Epidermal melanocyte (primary cell): ENCODE measurements around the gene MAP1B.

Source experiments
- DNase-seq: peaks from one replicate; pipeline ENCODE4 v3.0.0; 2011; ENCODE audit warnings: low spot score; ENCODE audit not compliant: insufficient read length

MAP1B gene

DNA sequence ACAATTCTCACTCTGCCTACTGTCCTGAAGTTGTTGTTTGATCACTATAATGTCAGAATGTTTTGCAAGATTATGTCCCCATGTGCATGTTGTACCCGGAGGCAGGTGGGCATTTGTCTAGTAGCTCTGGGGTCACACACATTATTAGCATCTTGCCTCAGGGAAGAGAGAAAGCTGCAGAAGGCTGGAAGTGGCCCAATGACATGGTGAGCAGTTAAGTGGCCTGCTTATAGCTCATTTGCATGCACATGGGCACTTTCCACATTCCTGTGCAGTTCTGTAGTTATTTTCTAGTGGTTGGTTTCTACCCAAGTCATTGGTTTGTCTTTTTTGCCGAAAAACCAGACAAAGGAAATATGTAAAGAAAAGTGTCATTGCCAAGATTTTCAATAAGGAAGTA, 80.9 kb downstream of the MAP1B start:
- no peak for DNase-seq

DNA sequence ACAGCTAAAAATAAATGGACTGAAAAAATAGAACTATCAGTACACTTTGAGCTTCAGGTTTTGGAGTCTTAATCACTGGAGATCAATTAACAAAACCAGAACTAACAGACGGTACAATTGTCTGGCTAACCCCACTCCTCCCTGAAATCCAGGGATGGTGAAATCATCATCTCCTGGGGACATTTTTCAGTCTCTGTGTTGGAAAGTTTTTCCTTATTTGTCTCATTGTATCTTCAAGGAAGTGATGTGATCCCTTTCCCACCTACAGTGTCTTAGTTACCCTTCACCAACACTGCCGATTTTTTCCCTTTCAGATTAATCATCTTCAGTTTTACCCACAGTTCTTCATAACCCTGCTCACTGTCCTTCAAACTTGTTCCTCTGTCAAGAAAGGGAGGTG, 81.9 kb downstream of the MAP1B start:
- DNase-seq = no peak

DNA sequence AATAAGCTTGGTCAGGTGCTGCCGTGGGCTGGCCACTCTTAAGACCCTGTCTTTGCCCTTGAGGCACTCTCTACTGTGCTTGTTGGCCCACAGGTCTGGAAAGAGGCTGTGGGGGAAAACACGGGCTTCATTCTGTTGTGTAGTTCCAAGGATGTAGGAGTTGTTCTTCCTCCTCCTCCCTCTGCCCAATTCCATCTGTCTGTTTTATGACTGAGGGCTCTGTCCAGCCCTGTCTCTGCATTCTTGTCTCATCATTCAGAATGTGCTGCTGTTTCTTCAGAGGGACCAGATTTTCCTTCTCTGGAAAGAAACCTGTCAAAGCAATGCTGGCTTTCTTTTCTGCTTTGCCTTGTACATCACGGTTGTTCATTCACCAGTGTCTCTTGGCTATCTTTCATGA, 84.1 kb downstream of the MAP1B start:
- DNase-seq = no peak

DNA sequence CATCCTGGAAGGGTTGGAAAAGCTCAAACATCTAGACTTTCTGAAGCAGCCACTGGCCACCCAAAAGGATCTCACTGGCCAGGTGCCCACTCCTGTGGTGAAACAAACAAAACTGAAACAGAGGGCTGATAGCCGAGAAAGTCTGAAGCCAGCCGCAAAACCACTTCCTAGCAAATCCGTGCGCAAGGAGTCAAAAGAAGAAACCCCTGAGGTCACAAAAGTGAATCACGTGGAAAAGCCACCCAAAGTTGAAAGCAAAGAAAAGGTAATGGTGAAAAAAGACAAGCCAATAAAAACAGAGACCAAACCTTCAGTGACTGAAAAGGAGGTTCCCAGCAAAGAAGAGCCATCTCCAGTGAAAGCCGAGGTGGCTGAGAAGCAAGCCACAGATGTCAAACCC, 87.6 kb downstream of the MAP1B start:
- no peak for DNase-seq

DNA sequence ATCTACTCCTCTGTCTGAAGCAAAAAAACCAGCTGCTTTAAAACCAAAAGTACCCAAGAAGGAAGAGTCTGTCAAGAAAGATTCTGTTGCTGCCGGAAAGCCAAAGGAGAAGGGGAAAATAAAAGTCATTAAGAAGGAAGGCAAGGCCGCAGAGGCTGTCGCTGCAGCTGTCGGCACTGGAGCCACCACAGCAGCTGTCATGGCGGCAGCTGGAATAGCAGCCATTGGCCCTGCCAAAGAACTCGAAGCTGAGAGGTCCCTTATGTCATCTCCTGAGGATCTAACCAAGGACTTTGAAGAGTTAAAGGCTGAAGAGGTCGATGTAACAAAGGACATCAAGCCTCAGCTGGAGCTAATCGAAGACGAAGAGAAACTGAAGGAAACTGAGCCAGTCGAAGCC, 88.3 kb downstream of the MAP1B start:
- DNase-seq = no peak

DNA sequence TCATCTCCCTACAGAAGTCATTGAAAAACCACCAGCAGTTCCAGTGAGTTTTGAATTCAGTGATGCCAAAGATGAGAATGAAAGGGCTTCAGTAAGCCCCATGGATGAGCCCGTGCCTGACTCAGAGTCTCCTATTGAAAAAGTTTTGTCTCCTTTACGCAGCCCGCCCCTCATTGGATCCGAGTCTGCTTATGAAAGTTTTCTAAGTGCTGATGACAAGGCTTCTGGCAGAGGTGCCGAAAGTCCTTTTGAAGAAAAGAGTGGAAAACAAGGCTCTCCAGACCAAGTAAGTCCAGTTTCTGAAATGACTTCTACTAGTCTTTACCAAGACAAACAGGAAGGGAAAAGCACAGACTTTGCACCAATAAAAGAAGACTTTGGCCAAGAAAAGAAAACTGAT, 90.1 kb downstream of the MAP1B start:
- no peak for DNase-seq

DNA sequence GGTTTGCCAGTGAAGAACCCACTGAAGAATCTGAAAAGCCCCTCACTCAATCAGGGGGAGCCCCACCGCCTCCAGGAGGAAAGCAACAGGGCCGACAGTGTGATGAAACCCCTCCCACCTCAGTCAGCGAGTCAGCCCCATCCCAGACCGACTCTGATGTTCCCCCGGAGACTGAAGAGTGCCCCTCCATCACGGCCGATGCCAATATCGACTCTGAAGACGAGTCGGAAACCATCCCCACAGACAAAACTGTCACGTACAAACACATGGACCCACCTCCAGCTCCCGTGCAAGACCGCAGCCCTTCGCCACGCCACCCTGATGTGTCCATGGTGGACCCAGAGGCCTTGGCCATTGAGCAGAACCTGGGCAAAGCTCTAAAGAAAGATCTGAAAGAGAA, 92.4 kb downstream of the MAP1B start:
- DNase-seq = no peak

DNA sequence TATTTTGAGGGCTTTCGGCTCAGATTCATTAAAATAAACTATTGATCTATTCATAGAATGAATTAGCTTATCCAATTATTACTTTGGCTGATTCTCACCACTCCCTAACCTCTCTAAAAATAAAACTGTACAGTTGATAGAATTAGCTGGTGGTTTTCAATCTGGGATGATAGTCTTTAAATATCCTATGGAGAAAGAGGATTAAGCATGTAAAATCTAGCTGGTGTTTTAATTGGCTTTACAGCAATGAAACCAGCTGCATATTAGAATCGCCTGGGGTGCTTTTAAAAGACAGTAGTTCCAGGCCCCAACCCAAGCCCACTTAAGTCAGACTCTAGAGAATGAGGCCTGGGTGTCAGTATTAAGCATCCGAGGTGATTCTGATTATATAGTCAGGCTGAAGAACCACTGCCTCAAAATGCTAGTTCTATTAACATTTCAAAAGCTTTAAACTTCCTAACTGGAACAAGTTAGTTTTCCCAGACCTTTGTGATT, 95.1 kb downstream of the MAP1B start:
- DNase-seq = no peak

DNA sequence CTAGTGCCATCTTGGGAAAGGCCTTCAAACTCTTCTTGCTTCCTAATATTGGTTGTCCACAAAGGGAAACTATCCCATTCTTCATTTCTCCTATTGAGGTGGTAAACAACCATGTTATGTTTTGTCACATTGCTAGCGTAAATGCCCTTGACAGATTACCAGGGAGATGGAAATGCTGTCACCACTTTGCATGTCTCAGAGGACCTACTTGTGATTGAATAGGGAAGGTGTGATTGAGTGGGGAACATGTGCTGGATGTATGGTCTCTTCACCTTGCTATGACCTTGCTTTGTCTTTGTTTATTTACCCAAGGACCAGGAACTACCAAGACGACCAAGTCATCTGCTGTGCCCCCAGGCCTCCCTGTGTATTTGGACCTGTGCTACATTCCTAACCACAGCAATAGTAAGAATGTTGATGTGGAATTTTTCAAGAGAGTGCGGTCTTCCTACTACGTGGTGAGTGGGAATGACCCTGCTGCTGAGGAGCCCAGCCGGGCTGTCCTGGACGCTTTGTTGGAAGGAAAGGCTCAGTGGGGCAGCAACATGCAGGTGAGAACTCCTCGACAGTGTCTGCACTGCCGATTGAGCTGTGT, 96.1 kb downstream of the MAP1B start:
- no peak for DNase-seq

DNA sequence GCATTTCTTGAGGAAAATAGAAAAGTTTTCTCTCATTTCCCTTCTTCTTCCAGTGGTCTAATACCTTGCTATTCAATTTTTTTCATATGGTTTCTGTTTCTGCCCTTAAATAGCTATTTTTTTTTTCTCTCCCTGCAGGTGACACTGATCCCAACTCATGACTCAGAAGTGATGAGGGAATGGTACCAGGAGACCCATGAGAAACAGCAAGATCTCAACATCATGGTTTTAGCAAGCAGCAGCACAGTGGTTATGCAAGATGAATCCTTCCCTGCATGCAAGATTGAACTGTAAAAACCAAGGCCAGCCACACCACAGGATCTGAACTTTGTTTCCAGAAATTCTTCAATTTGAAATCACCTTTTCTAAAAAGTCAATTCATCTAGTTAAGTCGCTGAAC, 97.7 kb downstream of the MAP1B start:
- DNase-seq = no peak

DNA sequence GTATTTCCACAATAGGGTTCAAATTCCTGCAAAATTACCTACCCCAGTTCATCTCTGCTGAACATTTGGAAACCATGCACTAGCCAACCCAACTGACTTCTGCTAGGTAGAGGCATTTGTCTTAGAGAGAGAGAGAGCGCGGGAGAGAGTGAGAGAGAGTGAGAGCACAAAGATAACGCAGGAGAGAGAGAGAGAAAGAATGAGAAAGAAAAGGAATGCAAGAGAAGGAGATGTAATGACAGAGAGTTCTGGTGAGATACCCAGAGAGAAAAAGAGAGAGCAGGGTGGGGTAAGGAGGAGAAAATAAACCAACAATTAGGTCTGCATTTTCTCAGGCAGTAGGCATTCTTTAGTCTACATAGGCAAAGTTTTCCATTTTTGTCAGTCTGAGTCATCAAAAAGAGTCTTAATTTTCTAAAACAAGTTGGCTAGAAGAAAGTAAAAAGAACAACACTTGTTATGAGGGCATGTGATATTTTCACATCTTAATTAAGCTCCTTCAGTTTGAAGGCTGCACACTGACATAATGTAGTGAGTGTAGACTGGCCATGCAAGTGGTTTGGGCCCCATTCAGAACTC, 98.2 kb downstream of the MAP1B start:
- no peak for DNase-seq

DNA sequence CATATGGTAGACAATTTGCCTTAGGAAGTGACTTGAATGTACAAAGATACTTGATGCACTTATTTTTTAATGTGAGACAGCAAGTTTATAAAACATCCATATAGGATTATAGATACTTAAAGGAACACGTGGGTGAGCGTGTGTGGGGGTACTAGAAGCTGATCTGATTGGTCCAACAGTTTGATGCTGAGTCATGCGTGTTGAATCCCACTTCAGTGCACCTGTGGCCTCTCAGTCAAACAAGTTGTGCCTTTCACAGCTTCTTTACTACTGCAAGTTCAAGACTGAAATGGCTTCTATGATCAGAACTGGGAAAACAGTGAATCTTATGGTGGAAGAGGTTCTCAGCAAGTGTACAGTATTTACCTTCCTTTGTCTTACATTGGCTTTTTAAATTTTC, 98.9 kb downstream of the MAP1B start:
- no peak for DNase-seq

DNA sequence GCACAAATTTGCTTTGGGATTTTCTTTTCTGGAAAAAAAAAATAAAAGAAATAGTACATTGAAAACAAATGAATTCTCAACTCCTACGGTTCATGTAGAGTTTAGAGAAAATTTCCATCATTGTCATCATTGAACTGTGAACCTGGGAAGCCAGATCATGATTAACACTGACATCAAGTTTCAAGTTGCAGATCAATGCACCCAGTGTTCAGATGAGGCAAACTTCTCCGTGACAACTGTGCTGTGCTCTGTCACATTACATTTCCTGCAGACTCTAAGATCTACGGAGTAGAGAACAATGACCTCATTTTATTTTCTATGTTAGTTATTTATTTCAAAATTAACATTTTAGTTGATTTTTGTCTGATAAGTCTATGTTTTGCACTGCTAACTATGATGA, 99.7 kb downstream of the MAP1B start:
- DNase-seq = no peak

DNA sequence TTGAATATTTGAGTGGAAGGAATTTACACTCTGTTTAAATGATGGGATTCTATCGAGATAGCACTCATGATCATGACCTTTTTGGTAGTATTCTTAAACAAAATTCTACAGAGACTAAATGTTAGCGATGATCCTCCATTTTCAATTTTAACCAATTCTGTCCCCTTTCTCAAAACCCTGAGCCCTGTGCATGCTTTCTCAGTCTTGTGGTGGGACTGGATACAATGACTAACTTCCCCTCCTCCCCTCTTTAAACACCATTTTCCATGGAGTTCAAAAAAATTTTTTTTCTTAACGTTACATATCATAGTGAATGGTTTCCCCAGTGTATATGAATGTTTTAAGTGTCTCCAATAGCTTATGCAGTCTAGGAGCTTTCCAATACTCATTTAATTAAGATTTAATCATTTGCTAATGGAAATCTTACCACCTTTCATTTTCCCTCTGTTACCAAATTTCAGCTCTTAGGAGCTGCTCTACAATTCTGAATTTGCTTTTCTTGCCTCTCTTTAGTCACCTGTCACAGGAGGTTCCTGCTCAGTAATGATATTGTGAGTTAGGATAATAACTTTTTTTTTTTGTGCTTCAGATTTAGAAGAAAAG, 101.2 kb downstream of the MAP1B start:
- DNase-seq = no peak

DNA sequence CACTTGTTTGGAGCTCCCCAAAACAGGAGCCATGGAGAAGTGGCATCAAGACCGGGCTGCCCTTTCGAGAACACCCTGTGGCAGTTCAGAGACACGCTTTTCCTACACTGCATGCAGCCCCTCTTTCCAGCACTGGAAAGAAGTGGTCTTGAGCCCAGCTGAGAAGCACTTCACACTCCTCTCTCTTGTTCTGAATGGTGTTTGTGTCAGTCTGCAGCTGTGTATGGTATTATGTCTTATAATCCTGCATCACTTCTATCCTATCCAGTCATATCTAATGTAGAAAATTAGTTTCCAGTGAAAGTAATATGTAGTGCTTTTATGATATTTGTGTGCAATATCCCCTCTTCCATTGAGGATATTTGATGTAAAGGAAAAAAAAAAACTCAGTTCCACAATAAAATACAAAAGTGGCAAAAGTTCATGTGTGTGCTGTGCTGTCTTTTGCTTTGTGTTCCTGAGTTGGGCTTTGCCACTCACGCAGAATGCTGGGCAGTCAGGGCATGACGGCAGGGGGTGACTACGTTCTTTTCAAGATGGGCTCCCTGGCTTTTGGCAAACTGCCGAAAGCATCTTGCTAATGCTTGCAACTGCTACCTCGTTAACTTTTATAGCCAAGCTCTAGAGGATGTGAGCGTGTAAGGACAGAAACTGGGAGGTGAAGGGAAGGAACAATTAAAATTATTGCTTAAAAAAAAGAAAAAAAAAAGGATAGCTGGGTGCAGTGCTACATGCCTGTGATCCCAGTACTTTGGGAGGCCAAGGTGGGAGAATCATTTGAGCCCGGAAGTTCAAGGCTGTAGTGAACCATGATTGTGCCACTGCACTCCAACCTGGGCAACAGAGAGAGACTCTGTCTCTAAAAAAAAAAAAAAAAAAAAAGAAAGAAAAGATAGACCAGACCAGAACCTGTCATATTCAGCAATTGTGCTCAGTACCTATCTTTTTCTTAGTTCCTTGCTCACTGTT, 102.2 kb downstream of the MAP1B start:
- no peak for DNase-seq

DNA sequence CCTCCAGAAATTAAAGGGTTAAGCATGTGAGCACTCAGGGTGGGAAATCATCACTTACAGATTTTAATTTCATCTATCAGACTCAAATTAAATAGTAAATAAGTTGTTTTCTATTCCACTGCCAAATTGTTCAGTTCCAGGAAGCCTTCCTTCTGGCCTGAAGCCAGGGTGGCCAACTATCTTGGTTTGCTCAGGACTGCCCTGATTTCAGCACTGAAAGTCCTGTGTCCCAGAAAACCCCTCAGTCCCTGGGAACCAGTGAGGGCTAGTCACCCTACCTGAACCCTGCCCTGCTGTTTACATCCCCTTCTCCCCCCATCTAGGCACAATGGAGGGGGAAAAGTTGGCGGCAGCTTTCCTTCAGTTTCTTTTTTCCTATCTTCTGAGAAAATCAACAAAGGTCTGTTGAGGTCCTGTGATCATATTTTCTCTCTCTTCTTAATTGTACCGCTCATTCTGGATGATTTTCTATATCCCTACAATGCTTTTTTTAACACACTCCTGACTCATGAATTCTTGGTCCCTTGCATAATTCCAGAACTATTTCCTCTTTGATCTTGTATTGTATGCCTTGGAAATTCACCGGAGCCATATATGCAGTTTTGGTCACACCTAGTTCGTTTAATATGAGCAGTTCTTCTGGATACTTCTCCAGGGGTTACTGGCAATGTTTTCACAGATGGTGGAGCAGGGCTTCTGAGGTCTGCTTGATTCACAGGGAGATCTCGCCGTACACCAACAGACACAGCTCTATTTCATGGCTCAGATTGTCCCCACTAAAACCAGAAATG, 103.8 kb downstream of the MAP1B start:
- peak; percentile 38 for DNase-seq

DNA sequence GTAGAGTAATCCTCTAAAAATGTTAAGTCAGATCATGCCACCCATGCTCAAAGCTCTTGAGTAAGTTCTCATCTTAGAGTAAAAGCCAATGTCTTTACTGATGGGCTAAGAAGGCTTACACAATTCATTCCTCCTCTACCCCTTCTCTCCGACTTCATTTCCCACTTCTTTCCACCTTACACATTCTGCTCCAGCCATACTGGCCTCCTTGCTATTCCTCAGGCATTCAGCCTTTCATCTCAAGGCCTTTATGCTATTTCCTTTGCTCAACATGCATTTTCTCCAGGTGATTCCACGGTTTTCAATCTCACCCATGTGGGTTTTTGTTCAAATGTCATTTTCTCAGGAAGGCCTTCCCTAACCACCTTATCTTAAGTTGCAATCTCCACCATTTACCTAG, 104.9 kb downstream of the MAP1B start:
- DNase-seq = no peak

DNA sequence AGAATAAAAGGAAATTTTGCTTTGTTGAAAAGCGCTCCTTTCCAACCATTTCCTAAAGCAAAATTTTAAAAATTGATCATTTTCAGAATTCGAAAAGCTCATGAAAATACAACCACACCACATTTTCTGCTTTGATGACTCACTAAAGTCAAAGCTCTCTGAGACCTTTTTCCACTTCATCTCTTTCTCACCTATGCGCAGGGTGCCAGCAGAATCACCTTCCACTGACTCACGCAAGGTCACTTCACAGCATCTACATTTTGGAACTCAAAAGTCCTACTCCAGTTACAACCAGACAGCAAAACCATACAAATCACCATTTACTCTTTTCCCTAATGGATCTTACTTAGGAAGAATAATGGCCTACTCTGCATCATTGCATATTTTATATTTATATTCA, 106.2 kb downstream of the MAP1B start:
- no peak for DNase-seq

DNA sequence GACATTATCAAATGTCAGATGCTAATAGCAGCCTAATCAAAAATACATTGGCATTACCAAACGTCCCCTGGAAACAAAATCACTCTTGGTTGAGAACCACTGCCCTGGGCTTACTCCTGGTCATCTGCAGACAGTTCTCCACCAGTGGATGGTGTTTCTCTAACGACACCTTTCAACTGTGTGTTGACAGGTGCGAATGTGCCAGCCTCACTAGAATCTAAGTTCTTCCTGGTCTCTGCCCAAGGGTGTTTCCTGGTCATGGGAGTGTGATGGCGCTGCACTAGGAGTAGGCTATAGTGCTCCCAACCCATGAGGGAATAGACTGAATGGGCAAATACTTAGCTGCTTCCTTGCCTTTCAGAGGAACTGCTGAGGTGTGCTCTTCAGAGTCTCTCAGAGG, 106.9 kb downstream of the MAP1B start:
- DNase-seq = no peak

DNA sequence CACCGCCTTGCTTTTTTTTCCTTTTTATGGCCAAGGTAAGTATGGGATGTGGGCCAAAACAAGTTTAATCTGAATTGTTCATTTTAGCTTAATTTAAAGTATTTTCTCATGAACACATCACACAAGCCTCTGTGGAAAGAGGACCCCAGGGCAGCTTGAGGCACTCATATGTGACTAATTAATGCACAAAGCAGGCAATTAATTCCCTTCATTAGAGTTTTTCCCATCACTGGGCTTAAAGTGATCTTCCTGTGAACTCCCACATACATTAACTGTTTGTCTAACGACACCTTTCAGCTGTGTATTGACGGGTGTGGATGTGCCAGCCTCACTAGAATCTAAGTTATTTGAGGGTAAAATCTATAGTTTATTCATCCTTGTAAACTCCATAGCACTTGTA, 109.5 kb downstream of the MAP1B start:
- no peak for DNase-seq

DNA sequence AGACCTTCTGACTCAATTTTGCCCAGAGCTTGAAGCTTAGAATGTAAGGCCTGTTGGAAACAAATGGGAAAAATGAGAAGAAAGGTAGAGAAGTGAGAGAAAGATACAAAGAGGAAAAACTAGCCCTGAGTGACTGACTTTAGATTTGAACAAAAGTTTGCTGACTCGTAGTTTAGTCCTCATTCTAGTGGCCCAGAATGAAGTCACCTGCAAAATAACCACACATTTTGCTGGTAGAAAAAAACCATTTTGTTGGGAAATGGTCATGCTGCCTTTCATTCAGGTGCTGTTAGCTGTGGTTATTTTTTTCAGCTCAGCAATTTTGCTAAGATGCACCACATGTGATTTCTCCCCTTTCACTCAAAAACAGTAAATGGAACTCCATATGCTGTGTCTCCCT, 113.8 kb downstream of the MAP1B start:
- DNase-seq = no peak
